SK-N-MC (cell line): ENCODE measurements around the gene SLC36A3.

ENCODE experiments used
- EZH2 ChIP-seq: fragments of 200-600 bp; sonication (generic); IDR thresholded peaks from one replicate; pipeline ENCODE4 v1.6.1; 2017; ENCODE audit warnings: antibody characterized with exemption
- FOXP2 ChIP-seq: optimal IDR thresholded peaks from 2 replicates; pipeline ENCODE3; 2011; ENCODE audit warnings: mild to moderate bottlenecking, moderate library complexity; ENCODE audit not compliant: insufficient read depth; ENCODE audit errors: extremely low read length, control extremely low read depth
- POLR2AphosphoS5 ChIP-seq: IDR thresholded peaks from 2 replicates; pipeline ENCODE4 v1.6.1; 2012; ENCODE audit warnings: mild to moderate bottlenecking, low read depth, low read length, borderline replicate concordance

DNA sequence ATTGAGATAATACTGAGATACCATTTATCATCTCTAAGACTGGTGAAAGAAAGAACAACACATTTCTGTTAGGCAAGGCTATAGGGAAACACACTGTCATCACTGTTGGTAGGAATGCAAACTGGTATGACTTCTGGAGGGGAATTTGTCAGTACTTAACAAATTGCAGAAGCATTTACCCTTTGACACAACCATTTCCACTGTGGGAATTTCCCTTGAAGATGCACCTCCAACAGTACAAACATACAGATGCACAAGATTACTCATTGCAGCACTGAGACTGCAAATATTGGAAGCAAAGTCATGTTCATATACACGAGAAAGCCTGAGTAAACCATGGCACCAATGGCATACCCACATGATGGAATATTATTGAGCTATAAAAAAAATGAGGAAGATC lies 33.0 kb downstream of the SLC36A3 start:
- no peak for TF ChIP-seq POLR2AphosphoS5
- no peak for TF ChIP-seq EZH2
- TF ChIP-seq FOXP2 = no peak
